Stimulated activated CD8-positive, alpha-beta memory T cell treated with anti-CD3 and anti-CD28 coated beads, Interleukin-7, amount 100 ng/mL, for 48 hours (primary cell): ENCODE data around the gene INPP5F.
"Not testable (repeated sequence)": the region's sequence is repeated elsewhere in the genome, so short reads cannot be mapped to it uniquely, and the experiment has no call there.

Source experiments
- DNase-seq, 2 donors: peaks; one replicate each; pipeline ENCODE4 v3.0.0-alpha.2; 2020; ENCODE audit warnings: low read depth in 1 of 2; ENCODE audit errors: extremely low read depth in 1 of 2

Gene INPP5F

GRCh38 chr10:119858063-119858462 lies 132.2 kb downstream of the INPP5F start:
- DNase-seq = no peak

GRCh38 chr10:119859420-119860258 lies 133.8 kb downstream of the INPP5F start:
- DNase-seq = no peak

- DNase-seq = no peak
Observed at GRCh38 chr10:119860866-119861607, 135.2 kb downstream of the INPP5F start.

DNA sequence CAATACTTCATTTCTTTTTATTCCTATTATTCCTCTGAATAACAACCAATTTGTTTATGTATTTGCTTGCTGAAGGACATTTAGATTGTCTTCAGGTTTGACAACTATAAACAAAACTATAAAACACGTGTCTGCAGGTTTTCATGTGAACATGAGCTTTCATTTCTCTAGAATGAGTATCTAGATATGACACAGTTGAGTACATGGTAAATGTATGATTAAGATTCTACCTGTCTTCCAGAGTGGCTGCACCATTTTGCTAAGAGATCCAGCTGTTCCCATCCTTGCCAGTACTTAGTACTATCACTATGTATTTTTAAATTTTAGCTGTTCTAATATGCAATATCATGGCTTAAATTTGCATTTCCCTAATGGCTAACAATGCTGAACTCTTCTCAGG lies 136.7 kb downstream of the INPP5F start:
- DNase-seq = no peak

- DNase-seq = no peak
Observed at GRCh38 chr10:119863951-119864565, 138.2 kb downstream of the INPP5F start.

GRCh38 chr10:119865699-119866240 lies 139.9 kb downstream of the INPP5F start:
- DNase-seq = no peak

DNA sequence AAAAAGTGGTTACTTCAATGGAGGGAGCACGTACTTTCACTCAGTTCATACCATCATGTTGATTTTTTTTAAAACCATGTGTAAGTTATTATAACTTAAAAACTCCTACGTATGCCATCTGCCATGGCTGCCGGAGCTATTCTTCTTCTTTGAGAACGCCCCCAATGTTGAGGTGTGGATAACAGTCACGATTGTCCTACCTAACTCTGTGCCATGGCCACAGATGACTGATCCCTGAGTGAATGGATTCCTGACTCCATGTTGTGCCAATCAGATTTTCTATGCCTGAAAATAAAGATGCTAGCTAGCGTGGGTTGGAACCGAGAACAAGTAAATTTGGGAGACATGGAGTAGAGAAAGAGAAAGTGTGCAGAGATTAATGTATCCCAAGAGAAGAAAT lies 141.5 kb downstream of the INPP5F start:
- DNase-seq = no peak

DNA sequence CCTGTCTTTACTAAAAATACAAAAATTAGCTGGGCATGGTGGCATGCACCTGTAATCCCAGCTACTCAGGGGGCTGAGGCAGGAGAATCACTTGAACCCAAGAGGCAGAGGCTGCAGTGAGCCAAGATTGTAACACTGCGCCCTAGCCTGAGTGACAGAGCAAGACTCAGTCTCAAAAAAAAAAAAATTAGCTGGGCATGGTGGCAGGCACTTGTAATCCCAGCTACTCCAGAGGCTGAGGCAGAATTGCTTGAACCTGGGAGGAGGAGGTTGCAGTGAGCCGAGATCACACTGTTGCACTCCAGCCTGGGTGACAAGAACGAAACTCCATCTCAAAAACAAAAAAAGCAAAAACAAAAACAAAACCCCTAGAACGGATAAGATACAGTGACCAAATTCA lies 143.5 kb downstream of the INPP5F start:
- not testable (repeated sequence) for DNase-seq

GRCh38 chr10:119871881-119872609 lies 146.2 kb downstream of the INPP5F start:
- DNase-seq = peak; percentile 18 to 45

GRCh38 chr10:119872610-119872859 lies 146.7 kb downstream of the INPP5F start, which contains the start of gene MCMBP:
MCMBP (minus strand) TSS chr10:119872843; CDS start chr10:119872584, 259 bp downstream.
- no peak for DNase-seq

GRCh38 chr10:119872860-119873681 lies 147.2 kb downstream of the INPP5F start:
- DNase-seq = peak; percentile 76 to 81

DNA sequence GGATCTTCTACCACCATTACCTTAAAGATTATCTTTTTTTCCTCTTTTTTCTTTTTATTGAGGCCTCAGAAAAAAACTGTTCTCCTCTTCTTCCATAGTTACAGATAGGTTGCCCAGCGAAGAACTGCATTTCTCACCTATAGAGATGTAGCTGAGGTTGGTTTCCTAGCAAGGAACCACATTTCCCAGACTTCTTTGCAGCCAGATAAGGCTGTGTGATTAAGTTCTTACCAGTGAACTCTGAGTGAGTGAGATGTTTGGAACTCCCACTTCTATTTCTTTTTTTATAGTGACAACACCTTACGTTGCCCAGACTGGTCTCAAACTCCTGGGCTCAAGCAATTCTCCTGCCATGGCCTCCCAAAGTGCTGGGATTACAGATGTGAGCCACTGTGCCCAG lies 152.7 kb downstream of the INPP5F start:
- no peak for DNase-seq
